Ovary (tissue), 9 donors: Measurements from ENCODE around the gene WNK2. TPM values are rescaled to one million over a fixed set of nuclear protein-coding genes. Genes with fewer than 3 reads are reported as not detected.

Source experiments
- DNase-seq, 5 donors: peaks; one replicate each; pipeline ENCODE4 v3.0.0-alpha.2; 2019 to 2020
- H3K27ac ChIP-seq, 2 donors: fragments of 200-600 bp; one replicate each; pipeline versions ENCODE4 v1.5.1 to v1.8.0; 2019 to 2022
- H3K27me3 ChIP-seq: fragments of 200-600 bp; one replicate; pipeline ENCODE4 v1.8.0; 2022
- H3K36me3 ChIP-seq: fragments of 200-600 bp; sonication (generic); one replicate; pipeline ENCODE4 v1.5.1; 2019
- H3K4me1 ChIP-seq: one replicate; pipeline ENCODE4 v1.8.1; 2013; ENCODE audit warnings: mild to moderate bottlenecking, moderate library complexity; ENCODE audit not compliant: insufficient read depth
- H3K4me3 ChIP-seq: fragments of 200-600 bp; sonication (generic); one replicate; pipeline ENCODE4 v1.5.1; 2017
- H3K9me3 ChIP-seq, 2 donors: fragments of 200-600 bp in 1 of 2; sonication (generic) in 1 of 2; one replicate each; pipeline versions ENCODE4 v1.5.1 to v1.8.1; 2013 to 2019; ENCODE audit warnings: mild to moderate bottlenecking in 1 of 2, moderate library complexity in 1 of 2
- CTCF ChIP-seq, 3 donors: fragments of 450-650 bp in 2 of 3; fragments of 200-600 bp in 1 of 3; IDR thresholded peaks; one replicate each; pipeline versions ENCODE4 v1.5.1 to v1.8.0; 2016 to 2022; ENCODE audit warnings: antibody characterized with exemption in 3 of 3, mild to moderate bottlenecking in 1 of 3
- EP300 ChIP-seq: sonication (generic); formaldehyde crosslinking; IDR thresholded peaks from one replicate; pipeline ENCODE4 v1.6.1; 2017; ENCODE audit warnings: antibody characterized with exemption
- POLR2A ChIP-seq: fragments of 450-650 bp; IDR thresholded peaks from one replicate; pipeline ENCODE4 v1.6.1; 2017; ENCODE audit warnings: antibody characterized with exemption, mild to moderate bottlenecking, moderate library complexity
- WGBS, 3 donors: extraction: QIAGEN DNeasy Blood & Tissue Kit in 1 of 3; methylation state at CpG; one replicate each; pipeline versions ENCODE4 v1.1.5 to v1.1.7; 2013 to 2017; 5-methylcytosine and 5-hydroxymethylcytosine counted together
- intact Hi-C, 4 donors: fragments of 100-400 bp; cut with DNase I; formaldehyde crosslinking; loops; one replicate each; pipeline versions ENCODE4 v1.11.0 to v1.15.1; 2022 to 2023
- polyA plus RNA-seq, 2 donors: library from polyadenylated mRNA; stranded (reverse); fragments of 200-250 nt in 1 of 2; fragments of 350-450 nt in 1 of 2; fragmentation: Illumina TruSeq in 1 of 2; extraction: RNeasy Lipid Tissue Mini Kit (QIAGEN cat#74804) in 1 of 2; gene quantifications; one replicate each; pipeline ENCODE4 v1.2.3, GENCODE V29; 2013 to 2014
- total RNA-seq, 7 donors: library from RNA; depleted of rRNA in 2 of 7; stranded (reverse); fragments of >200 nt in 2 of 7; fragmentation: NEBNext Ultra II Directional in 3 of 7; extraction: Animal tissue kit (Norgen Biotek cat#: 25700) in 3 of 7; gene quantifications; one replicate each; pipeline versions ENCODE4 v1.1.0 to v1.2.4, GENCODE V29; 2016 to 2023
- donor health status: DM: no; HTN: no; CAD: no; lungs with moderate emphysema.
- donor health status: DM: no; HTN: no; CAD: no.
- donor health status: Bipolar disorder and iron deficiency.
- donor health status: DM: yes; HTN: yes; CAD: no.
- donor health status: DM: no; HTN: no; CAD: no.
- donor health status: DM: yes; HTN: yes; CAD: no.

Gene WNK2
- total and polyA plus RNA-seq, 9 donors = 0.53 to 24.7 (median 4.4) TPM

GRCh38 chr9:93254806-93255493 is 71.0 kb downstream of the WNK2 start:
- no peak overlapping the region for H3K27ac ChIP-seq
- H3K27me3 ChIP-seq = no peaks in the 10 kb centered on the region
- no peak overlapping the region for H3K4me3 ChIP-seq
- H3K4me1 ChIP-seq = no peaks in the 10 kb centered on the region
- no peaks in the 10 kb centered on the region for H3K36me3 ChIP-seq
- 82 to 85% (median 83%) methylated on average over 7 of the region's 7 CpGs for WGBS, 3 donors
- TF ChIP-seq POLR2A (no peak), CTCF (IDR thresholded peaks at IDR 0.05) (no peak), EP300 (no peak)
- DNase-seq = peak in 3 of 5 donors; percentile 2 to 8 (median 7)
- no peaks in the 10 kb centered on the region for H3K9me3 ChIP-seq
- intact Hi-C loops = no loop called here

GRCh38 chr9:93255494-93255867 is 71.5 kb downstream of the WNK2 start:
- 82 to 84% (median 84%) methylated on average over 7 of the region's 7 CpGs for WGBS, 3 donors
- Histone ChIP-seq H3K4me3 (no peak overlapping the region), H3K4me1 (no peaks in the 10 kb centered on the region), H3K27ac (no peak overlapping the region), H3K36me3 (no peaks in the 10 kb centered on the region), H3K27me3 (no peaks in the 10 kb centered on the region), H3K9me3 (no peaks in the 10 kb centered on the region)
- TF ChIP-seq CTCF (IDR thresholded peaks at IDR 0.05) (no peak), EP300 (no peak), POLR2A (no peak)
- intact Hi-C loops = no loop called here
- DNase-seq = peak in 1 of 5 donors; percentile 1

GRCh38 chr9:93255994-93256877 is 72.3 kb downstream of the WNK2 start:
- Histone ChIP-seq H3K4me3 (no peak overlapping the region), H3K4me1 (no peaks in the 10 kb centered on the region), H3K27ac (no peak overlapping the region), H3K36me3 (no peaks in the 10 kb centered on the region), H3K9me3 (no peaks in the 10 kb centered on the region), H3K27me3 (no peaks in the 10 kb centered on the region)
- intact Hi-C loops = no loop called here
- TF ChIP-seq CTCF (IDR thresholded peaks at IDR 0.05) = no peak
- TF ChIP-seq POLR2A = no peak
- TF ChIP-seq EP300 = no peak
- DNase-seq = peak in 3 of 5 donors; percentile 4 to 15 (median 11)
- 91 to 93% (median 92%) methylated on average over 19 to 22 of the region's 22 CpGs for WGBS, 3 donors

GRCh38 chr9:93256878-93257807 is 73.2 kb downstream of the WNK2 start:
- peak in 3 of 5 donors; percentile 6 to 21 (median 11) for DNase-seq
- Histone ChIP-seq H3K9me3 (no peaks in the 10 kb centered on the region), H3K36me3 (no peaks in the 10 kb centered on the region), H3K27ac (no peak overlapping the region), H3K4me1 (no peaks in the 10 kb centered on the region), H3K27me3 (no peaks in the 10 kb centered on the region), H3K4me3 (no peak overlapping the region)
- TF ChIP-seq EP300 = no peak
- intact Hi-C loops = no loop called here
- 82 to 90% (median 86%) methylated on average over 17 to 22 of the region's 22 CpGs for WGBS, 3 donors
